ENCODE measurements around the gene EPS15. TPM values are rescaled to one million over a fixed set of nuclear protein-coding genes. Genes with fewer than 3 reads are reported as not detected.

The EPS15 gene
- total RNA-seq, 1 donor from 2014 or later: 139 TPM

DNA sequence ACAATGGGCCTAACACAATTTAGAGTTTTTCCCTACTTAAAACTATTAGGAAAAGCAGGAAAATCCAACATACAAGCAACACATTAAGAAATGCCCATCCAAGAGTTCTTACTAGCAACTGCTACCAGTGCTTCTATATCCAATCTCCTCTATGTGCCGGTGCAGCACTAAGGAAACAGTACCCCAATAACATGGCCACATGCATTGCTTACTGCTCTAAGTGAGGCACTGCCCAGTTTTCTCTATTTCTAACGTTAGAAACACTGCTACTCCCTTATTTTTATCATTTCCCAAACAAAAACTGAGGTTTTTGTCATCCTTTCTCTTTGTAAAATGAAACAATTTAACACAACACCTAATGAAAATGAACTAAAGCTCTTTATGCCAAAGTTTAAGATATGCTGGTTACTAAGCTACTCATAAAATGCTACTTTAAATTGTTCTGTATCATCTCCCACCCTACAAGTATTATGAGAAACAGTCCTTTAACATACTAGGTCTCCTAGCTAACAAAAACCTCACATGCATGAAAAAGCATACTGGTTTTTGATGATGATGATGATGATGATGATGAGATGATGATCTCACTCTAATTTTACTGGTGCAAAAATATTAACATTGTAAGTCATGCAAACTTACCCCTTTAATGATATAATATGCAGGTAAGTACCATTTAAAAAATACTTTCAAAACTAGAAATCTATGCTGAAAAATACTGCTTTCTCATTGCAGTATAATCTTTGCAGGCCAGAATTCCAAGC, 98.0 kb downstream of the EPS15 start:
- Mint-ChIP-seq H3K9me3 (ENCODE audit: unreplicated experiment) (peaks cover 8% of the 10 kb centered on the region), H3K27me3 (ENCODE audit: unreplicated experiment) (peaks cover 3% of the 10 kb centered on the region), H3K4me1 (ENCODE audit: low read depth, unreplicated experiment) (peaks cover 40% of the 10 kb centered on the region), H3K36me3 (ENCODE audit: unreplicated experiment) (no peaks in the 10 kb centered on the region), H3K27ac (ENCODE audit: unreplicated experiment) (peak overlapping the region; percentile 87), H3K4me3 (ENCODE audit: unreplicated experiment) (peak overlapping the region; percentile 91)
- DNase-seq: no peak
- TF ChIP-seq, protein P1, sequence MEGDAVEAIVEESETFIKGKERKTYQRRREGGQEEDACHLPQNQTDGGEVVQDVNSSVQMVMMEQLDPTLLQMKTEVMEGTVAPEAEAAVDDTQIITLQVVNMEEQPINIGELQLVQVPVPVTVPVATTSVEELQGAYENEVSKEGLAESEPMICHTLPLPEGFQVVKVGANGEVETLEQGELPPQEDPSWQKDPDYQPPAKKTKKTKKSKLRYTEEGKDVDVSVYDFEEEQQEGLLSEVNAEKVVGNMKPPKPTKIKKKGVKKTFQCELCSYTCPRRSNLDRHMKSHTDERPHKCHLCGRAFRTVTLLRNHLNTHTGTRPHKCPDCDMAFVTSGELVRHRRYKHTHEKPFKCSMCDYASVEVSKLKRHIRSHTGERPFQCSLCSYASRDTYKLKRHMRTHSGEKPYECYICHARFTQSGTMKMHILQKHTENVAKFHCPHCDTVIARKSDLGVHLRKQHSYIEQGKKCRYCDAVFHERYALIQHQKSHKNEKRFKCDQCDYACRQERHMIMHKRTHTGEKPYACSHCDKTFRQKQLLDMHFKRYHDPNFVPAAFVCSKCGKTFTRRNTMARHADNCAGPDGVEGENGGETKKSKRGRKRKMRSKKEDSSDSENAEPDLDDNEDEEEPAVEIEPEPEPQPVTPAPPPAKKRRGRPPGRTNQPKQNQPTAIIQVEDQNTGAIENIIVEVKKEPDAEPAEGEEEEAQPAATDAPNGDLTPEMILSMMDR (IDR thresholded peaks at IDR 0.05; ENCODE audit: partially characterized antibody, unreplicated experiment): no peak

DNA sequence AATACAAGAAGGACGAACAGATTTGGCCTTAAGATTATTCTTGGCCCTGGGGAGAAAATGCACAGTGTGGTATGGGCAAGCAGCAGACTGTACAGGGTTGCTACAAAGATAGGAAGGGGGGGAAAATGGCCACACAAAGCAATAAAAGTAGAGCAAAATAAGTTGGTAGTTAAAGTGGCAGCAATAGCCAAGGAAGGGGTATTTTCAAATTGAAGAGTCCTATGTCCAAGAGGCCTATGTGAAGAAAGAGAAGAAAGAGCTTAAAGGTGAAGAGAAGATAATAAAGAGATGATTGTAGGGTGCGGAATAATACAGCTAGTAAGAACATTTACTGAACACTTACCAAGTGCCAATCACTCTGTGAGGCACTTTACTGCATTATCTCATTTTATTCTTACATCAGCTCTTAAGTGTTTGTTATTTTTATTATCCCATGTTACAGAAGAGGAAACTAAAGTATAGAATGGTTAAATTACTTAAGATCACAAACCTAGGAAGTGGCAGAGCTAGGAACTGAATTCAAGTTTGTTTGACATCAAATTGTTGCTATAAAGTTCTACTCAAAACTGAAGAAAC, 100.6 kb downstream of the EPS15 start:
- peaks cover 38% of the 10 kb centered on the region for H3K4me1 Mint-ChIP-seq (ENCODE audit: low read depth, unreplicated experiment)
- peak overlapping the region; percentile 90 for H3K27ac Mint-ChIP-seq (ENCODE audit: unreplicated experiment)
- no peak for DNase-seq
- peaks cover 8% of the 10 kb centered on the region for H3K9me3 Mint-ChIP-seq (ENCODE audit: unreplicated experiment)
- H3K4me3 Mint-ChIP-seq (ENCODE audit: unreplicated experiment): peak overlapping the region; percentile 91
- no peaks in the 10 kb centered on the region for H3K36me3 Mint-ChIP-seq (ENCODE audit: unreplicated experiment)
- peaks cover 3% of the 10 kb centered on the region for H3K27me3 Mint-ChIP-seq (ENCODE audit: unreplicated experiment)
- TF ChIP-seq, protein P1 (IDR thresholded peaks at IDR 0.05; ENCODE audit: partially characterized antibody, unreplicated experiment): no peak

DNA sequence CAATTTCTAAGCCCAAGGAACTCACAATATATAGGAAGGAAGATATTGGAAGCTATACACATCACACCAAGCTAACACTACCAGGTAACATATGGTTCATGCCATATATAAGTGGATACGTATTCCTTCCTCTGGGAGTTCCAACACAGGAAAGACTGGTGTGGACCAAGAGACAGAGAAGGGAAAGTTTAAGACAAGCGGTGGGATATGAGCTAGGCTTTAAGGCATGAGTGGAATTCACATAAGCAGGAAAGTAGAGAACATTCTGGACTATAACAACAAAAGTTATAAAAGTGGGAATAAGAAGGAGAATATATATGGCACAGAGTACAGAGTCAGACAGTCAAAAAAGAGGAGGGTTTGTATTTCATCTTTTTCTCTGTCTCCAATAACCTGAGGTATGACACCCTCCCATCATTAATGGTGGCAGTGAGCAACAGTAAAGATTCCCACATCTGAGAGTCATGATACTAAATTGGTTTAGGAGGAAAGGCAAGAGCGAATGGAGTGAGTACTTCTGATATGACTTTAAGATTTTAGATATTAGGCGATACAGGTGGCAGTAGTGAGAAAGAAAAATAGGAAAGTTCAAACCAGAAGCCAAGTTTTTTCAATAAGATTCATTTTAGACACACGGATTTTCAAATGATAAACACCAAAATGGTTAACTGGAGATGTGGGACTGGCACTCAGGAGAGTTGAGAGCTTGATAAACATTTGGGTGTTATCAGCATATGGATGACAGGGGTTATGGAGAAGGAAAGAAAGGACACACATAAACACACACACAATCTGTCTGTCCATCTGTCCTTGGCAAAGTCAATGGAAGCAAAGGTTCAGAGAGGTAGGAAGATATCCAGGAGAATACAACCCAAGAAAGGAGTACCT, 101.3 kb downstream of the EPS15 start:
- H3K4me1 Mint-ChIP-seq (ENCODE audit: low read depth, unreplicated experiment): peaks cover 30% of the 10 kb centered on the region
- peaks cover 3% of the 10 kb centered on the region for H3K27me3 Mint-ChIP-seq (ENCODE audit: unreplicated experiment)
- H3K9me3 Mint-ChIP-seq (ENCODE audit: unreplicated experiment): peaks cover 8% of the 10 kb centered on the region
- no peaks in the 10 kb centered on the region for H3K36me3 Mint-ChIP-seq (ENCODE audit: unreplicated experiment)
- peak overlapping the region; percentile 91 for H3K4me3 Mint-ChIP-seq (ENCODE audit: unreplicated experiment)
- H3K27ac Mint-ChIP-seq (ENCODE audit: unreplicated experiment): peak overlapping the region; percentile 90
- TF ChIP-seq, protein P1 (IDR thresholded peaks at IDR 0.05; ENCODE audit: partially characterized antibody, unreplicated experiment): no peak
- DNase-seq: no peak

DNA sequence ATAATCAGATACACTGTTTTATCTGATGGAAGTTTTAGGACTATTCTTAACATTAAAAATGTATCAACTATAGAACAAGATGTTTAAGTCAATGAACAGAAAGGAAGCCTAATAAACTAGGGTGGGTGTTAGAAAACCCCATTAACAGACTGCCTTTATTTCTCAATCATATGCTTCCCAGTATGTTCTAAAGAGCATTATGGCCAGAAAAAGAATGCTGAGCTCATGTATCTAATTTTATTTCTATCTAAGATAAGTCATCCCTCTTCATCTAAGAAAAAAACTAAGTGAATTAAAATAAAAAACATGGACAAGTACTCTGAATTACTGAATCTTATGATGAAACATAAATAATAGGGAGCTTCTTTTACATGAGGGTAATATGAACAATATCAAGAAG, 102.2 kb downstream of the EPS15 start:
- TF ChIP-seq, protein P1 (IDR thresholded peaks at IDR 0.05; ENCODE audit: partially characterized antibody, unreplicated experiment): no peak
- peaks cover 8% of the 10 kb centered on the region for H3K9me3 Mint-ChIP-seq (ENCODE audit: unreplicated experiment)
- H3K27me3 Mint-ChIP-seq (ENCODE audit: unreplicated experiment): no peaks in the 10 kb centered on the region
- H3K4me1 Mint-ChIP-seq (ENCODE audit: low read depth, unreplicated experiment): peaks cover 27% of the 10 kb centered on the region
- H3K27ac Mint-ChIP-seq (ENCODE audit: unreplicated experiment): peak overlapping the region; percentile 90
- no peak for DNase-seq
- H3K4me3 Mint-ChIP-seq (ENCODE audit: unreplicated experiment): peak overlapping the region; percentile 30
- no peaks in the 10 kb centered on the region for H3K36me3 Mint-ChIP-seq (ENCODE audit: unreplicated experiment)

Data from glutamatergic neuron (in vitro differentiated cells).